ENCODE data around the gene TNNT3.

The TNNT3 gene

DNA sequence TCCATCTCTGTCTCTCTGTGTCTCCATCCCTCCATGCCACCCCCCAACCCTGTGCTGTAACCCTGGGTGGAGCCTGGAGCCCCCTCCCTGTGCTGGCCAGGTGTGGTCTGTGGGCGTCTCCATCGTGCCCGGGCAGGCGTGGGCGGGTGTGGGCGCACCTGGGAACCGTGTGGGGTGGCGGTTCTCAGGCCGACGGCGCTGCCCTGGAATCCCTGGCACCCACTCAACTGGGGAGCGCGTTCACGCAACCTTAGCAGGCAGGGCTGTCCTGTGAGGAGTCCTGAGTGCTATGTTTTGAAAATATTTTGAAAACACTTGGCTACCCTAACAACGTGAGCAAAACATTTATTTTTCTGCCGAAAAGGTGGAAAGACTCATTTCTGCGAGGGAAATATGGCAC is 4.7 kb downstream of the TNNT3 start:
- DNase-seq = no peak

DNA sequence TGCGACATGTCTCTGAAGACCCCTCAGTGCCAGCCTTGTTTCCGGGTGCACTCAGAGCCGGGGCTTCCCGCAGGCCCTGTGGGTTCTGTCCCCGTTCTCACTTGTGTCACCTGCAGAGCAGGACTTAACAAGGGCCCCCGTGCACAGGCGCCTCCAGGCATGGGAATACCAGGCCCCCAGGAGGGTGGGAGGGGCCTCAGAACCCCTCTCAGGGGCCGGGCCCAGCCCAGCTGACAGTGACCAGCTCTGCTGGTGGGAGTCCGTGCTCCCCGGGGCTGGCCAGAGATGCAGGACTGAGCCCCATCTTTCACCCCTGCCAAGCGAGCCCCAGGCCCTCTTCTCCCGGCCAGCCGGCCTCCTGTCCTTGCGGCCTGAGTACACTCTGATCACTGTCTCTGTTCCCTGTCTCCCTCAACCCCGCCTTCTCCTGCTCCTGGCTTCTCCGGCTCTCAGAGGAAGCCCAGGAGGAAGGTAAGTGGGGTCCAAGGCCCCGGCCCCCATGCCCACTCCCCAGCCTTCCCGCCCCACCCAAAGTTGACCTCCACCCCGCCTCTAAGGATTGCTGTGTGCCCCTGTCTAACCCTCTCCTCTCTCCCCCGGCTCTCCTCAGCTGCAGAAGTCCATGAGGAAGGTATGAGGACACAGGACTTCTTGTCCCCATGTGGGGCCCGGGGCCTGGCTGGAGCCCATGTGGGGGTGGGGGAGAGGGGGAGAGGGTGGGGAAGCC is 5.3 kb downstream of the TNNT3 start:
- DNase-seq = no peak

DNA sequence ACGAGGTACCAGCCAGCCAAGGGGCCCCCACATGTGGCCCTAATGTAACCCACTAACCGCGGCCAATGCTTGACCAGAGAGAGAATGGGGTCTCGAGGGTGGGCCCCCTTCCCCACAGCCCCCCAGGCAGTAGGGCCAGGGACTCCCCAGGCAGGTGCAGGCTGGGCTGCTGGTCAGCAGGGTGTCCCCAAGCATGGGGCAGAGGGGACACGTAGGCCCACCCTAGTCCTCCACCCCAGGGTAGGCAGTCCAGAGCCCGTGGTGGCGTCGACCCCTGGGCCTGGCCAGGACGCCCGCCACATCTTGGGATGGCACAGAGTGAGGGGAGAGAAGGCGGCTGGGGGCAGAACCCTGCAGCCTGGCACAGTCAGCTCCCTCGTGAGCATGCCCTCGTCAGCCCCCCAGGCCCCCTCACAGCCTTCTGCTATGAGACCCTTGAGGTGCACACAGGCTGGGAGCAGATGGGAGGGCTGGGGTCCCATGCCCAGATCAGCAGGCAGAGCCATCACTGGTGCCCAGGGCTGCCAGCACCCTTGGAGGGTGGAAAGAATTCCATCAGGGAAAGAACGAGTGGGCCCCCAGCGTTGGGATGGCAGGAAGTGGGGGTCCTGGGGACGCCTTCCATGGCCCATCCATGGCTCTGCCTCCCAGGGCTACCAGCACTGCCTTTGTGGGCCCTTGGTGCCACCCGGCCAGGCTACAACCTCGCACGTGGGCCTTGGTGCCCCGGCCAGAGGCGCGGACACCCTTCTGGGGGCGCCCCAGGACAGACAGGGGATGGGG is 6.1 kb downstream of the TNNT3 start:
- no peak for DNase-seq

DNA sequence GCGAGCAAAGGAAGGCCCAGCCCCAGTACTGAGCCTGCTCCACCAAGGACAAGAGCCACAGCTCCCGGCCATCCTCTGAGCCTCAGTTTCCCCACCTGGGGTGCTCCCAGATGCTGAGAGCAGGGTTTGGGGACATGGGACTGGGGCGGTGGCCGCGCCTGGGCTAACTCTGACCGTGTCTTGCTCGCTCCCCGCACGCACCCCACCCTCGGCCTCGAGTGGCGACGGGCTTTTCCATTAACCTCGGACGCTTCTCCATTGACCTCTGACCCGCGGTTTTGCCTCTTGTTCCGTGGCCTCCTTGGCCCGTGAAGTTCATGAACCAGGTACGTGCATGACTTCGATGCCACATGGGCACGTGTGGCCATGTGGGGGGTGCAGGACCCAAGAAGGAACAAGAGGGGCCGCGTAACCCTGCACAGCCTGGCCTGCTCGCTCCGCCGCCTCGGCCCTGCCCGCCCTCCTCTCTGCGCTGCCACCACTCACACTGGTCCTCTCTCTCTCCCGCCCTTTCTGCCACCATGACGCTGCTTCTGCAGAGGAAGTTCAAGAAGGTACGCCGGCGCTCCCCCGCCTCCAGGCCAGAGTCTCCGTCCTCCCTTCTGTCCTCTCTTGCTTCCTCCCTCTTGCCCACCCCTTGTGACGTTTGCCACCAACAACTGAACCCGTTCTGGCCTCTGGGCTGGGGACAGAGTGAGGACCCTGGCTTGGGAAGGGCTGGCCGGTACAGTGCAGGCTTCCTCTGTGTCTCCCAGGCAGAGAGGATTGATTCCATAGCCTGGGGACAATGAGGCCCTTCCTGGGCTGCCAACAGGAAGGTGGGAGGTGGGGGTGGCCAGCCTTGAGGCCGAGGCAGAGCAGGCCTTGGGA is 6.9 kb downstream of the TNNT3 start:
- no peak for DNase-seq

DNA sequence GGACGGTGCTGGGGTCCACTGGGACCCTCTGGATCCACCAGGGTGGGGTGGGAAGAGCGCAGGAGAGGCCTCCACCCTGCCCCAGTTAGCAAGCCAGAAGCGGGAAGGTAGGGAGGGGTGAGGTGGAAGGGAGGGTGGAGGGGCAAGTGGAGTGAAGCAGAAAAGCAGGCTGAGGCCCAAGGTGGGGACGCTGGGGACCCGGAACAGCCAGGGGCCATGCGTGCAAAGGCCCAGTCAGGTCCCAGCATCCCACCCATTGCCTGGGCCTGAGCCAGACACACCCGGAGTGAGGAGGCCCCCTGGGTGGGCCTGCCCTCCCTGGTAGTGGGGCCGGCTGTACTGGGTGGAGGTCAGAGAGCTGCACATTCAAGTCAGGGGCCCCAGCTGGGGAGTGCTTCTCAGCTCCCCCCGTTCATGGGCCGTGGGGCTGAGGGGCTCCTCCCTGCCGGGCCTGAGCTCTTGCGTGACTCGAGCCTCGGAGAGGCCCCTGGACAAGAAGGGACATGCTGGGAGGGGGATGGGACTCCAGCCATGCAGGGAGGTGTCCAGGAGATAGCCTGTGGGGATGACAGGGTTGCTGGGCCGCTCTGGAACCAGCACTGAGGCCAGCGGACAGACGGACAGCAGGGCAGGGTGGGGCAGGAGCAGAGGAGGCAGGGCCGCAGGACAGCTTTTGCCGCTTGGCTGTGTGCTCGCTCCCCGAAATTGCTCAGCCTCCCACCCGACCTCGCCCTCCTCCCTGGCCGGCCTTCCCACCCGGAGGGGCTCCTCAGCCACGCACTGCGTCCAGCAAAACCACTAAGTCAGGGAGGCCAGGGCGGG is 7.7 kb downstream of the TNNT3 start:
- no peak for DNase-seq

DNA sequence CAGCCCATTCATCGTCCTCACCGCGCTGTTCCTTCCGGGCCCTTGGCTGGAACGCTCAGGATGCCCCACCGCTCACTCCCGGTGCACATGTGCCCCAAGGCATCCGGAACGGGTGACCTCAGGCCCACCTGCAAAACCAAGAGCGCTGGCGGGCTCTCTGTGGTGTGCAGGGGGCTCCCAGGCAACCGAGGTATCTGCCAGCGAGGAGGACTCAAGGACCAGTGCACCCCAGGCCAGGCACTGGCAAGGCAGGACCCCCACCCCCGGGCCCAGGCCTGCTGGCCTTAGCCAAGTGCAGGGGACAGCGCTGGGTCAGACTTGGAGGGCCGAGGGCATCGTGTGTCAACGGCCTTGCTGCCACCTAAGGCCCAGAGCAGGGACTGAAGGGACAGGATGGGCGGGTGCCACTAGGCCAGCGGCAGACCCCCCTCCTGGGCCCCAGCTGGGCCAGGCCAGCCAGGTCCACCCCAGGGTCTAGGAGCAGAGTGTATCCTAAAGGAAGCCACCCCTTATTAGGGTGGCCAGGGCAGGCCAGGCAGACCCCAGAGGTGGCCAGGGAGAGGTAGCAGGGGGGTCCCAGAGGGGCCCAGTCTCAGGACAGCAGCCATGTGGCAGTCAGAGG is 8.5 kb downstream of the TNNT3 start:
- no peak for DNase-seq

DNA sequence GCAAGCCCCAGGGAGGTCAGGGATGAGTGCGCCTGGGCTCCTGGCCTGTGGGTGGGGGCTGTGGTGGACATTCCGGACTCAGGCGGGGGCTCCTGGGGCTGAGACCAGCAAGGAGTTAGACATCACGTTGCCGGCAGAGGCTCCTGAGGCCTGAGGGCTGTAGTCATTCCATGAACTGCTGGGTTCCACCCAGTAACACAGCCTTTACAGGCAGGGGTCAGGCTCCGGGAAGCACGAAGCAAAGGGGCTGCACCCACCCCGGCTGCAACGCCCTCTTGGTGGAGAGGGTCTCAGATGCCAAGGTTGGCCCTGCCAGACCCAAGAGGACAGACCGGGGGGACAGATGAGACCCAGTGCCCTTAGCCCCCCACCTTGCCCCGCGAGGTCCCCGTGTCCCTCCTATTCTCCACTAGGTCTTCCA is 9.0 kb downstream of the TNNT3 start:
- DNase-seq = no peak

DNA sequence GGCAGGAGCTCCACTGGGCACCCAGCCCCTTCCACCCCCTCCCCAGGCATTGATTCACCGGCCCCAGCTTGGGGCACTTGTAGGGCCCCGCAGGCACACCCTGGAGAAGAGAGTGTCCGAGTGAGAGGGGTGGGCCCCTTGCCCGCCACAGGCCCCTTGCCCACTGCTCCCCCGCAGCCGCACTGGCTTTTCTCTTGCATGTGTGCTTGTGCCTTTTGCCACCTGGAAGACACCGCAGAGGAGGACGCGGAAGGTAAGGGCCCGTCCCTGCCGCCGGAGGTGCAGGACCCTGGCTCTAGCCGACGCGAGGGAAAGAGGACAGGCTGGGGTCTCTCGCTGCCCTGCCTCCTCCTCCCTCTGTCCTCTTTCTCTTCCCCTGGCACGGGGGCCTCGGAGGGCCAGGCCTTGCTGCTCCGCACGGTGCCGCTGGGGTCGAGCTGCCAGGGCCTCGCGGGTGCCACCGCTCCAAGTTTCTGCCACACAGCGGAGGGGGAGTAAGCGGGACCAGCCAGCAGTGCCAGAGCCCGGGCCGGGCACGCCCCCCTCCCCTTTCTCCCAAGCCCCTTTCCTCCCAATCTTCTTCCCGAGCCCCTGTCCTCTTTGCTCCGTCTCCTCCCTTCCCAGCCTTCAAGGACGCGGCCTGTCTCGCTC is 9.5 kb downstream of the TNNT3 start:
- no peak for DNase-seq

DNA sequence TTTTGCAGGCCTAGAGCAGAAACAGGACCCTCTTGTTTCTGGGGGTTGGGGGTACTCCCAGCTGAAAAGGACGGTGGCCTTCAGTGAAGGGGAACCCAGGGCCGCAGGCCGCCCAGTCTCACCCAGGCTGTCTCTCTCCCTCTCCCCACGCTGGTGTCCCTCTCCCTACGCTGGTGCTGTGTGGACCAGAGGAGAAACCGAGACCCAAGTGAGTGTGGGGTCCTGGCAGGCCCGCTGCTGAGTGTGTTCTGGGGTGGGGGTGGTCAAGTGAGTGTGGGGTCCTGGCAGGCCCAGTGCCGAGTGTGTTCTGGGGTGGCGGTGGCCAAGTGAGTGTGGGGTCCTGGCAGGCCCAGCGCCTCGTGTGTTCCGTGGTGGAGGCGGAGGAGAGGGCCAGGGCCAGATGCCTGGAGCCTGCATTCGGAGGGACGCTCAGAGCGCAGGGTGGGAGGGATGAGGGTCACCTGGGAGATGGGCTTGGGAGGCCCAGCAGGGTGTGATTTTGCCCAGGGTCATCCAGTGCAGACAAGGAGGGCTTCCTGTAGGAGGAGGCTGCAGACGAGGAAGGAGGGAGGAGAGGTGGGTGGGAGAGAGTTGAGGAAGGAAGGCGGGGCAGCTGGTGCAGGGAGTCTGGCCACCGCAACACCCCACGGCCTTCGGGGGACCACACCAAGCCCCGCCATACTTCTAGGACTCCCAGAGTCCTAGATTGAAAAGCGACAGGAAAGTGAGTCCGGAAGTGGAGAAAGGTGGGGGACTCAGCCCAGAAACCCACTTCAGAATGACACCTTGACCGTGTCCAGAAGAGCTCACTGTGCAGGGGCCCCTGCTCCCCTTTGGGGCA is 10.3 kb downstream of the TNNT3 start:
- DNase-seq = no peak

DNA sequence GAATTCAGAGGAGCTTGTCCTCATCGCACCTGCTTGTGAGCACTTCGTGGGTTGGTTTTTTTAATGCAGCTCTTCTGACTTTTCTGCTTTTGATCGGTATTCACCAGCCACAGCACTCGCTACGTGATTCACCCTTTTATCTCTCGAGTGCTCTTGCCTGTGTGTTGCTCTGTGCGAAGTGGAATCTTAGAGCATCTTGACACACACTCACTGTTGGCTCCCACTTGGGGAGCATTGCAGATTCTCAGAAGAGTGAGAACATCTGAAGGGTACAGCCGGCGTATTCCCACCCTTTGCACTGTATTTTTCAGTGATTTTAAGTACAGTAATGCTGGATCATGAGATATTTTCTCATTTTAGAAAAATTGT is 10.9 kb downstream of the TNNT3 start:
- no peak for DNase-seq

DNA sequence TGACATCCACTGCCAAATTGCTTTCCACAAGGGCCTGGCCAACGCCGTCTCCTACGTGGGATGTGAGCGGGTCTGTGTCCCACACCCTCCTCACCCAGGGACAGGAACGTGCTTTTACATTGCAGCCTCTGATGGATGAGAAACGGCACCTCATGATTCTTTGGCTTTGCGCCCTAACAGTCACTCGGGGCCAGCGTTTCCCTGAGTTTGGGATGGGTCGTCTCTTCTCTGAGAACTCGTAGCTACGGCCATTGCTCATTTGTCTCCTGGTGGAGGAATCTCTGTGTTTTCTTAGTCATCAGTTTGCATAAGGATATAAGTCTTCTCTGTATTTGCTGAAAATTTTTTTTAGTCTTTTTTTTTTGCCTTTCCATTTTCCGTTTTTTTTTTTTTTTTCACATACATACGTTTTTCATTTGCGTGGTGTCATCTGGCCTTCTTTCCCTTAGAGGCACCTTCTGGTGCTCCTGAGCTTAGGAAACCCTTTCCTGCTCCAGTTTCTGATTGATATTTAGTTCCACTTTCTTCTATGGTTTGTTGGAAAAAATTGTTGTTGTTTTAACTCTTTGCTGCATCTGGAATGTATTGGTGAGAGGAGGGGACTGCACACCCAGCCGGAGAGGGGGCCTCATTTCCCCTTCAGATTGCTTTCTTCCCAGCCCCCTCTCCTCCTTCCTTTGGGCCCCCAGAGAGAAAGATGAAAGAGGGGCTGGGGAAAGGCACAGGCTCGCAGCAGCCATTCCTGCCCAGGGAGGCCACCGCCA is 12.0 kb downstream of the TNNT3 start:
- no peak for DNase-seq

DNA sequence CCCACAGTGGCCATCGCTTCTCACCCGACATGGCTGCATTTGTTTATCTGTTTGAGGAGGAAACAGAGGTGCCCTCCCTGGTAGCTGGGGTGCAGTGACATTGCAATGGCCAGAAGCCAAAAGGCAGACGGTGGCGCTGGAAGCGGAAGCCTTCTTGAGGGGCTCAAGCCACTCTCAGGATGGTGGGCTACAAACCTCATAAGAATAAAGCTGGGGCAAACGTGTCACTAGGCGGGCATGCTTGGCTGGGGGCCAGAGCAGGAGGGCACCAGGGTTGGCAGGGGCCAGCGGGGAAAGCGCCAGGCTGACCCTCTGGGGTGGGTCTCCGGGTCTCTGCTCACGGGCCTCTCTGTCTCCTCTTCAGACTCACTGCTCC is 12.6 kb downstream of the TNNT3 start:
- no peak for DNase-seq

DNA sequence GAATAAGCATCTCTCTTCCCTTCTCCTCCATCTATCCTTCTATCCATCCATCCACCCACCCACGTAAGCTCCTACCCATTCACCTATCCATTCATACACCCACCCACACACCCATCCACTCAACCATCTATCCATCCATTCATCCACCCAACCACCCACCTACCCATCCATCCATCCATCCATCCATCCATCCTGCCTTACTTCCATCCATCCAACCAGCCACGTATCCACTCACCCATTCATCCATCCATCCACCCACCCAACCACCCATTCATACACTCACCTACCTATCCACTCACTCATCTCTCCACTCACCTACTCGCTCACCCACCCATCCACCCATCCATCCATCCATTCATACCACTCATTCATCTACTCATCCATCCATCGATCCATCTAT is 13.2 kb downstream of the TNNT3 start:
- no peak for DNase-seq

DNA sequence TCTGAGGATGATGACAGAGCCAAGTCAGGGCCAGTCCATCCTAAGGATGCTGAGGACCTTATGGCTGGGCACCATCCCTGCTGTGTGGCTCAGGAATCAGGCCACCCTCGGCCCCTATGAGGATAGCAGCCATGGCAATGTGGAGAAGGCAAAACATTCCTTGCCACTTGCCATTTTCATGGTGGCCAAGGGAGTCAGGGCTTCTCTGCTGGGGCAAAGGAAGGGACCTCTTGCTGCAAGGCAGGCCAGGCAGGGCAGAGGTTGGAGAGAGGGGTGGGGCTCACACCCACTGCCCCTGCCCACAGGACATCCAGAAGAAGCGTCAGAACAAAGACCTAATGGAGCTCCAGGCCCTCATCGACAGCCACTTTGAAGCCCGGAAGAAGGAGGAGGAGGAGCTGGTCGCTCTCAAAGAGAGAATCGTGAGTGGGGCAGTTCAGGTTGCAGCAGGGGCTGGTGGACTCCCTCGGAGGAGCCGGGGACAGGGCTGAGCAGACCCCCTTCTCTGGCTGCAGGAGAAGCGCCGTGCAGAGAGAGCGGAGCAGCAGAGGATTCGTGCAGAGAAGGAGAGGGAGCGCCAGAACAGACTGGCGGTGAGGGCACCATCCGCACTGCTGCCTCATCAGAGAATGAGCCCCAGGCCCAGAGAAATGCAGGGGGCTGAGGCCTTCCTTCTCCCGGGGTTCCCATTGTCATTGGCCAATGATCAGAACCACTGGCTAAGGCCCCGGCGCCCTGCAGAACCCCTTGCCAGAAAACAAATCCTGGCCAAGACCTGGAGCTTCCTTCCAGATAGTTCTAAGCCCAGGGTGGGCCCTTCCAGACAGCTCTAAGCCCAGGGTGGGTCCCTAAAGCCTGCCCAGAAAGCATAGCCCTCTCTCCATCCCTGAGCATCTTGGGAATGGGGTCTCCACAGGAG is 14.2 kb downstream of the TNNT3 start:
- no peak for DNase-seq

DNA sequence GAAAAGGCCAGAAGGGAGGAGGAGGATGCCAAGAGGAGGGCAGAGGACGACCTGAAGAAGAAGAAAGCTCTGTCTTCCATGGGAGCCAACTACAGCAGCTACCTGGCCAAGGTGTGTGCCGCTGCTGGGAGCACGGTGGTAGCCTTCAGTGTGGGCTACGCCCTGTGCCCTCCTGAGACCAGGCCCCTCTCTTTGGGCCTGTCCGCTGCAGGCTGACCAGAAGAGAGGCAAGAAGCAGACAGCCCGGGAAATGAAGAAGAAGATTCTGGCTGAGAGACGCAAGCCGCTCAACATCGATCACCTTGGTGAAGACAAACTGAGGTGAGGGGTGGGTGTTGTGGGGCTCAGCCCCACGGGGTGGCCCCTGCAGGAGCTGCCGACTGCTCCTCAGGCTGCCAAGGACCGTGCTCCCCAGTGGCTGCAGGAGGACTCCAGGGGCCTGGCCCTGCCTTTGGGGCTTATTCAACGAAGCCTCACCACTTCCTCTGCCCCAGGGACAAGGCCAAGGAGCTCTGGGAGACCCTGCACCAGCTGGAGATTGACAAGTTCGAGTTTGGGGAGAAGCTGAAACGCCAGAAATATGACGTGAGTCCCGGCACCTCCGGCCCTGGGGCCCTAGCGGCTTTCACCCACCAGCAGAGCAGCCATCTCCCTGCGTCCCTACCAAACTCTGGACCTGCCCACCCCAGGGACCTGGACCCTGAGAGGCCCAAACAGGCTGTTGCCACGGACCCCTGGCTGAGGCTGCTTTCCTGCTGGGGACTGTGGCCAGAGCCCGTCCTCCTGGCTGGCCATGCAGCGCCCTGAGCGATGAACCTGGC is 15.0 kb downstream of the TNNT3 start:
- DNase-seq = no peak

DNA sequence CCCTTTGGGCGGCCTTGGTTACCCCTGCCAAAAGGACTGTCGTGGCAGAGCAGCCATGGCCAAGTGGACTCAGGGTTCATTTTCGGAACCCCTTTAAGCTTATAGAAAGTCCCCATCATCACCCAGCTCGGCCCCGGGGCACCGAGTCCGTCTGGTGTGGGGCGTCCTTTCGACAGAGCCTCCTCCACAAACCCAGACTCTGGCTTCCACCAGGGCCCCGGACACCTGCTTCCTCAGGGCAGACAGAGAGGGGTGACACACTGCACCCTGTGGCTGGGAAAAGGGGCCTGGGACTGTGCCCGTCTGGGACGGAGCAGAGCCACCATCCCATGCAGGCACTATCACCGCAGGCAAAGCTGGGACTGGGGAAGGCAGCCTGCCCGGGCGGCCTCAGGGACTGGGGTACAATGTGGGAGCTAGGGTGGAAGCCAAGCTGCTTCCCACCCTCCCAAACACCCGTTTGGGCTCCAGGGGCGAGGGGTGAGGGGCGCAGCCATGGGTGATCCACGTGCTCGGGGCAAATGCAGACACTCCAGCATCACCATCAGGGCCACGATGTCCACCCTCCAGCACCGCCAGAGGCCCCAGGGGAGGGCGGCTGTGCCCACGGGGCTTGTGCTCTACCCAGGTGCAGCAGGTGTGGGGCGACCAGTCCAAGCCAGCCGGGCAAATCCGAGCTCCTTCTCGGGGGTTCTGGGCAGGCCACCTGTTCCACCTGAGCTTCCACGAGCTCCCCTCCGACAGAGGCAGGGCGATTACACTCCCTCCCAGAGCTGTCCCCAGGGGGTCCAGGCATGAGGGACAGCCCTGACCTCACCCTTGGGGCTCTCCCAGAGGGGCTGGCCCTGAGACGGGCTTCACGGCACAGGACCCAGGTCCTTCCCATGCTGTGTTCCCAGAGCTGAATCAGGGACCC is 15.9 kb downstream of the TNNT3 start:
- no peak for DNase-seq
